ENCODE measurements around the gene FRMD5. TPM values are rescaled to one million over a fixed set of nuclear protein-coding genes. Genes with fewer than 3 reads are reported as not detected.

The FRMD5 gene
- total RNA-seq, 4 donors from 2014 or later: 0.13 to 0.37 (median 0.24) TPM; not detected in 1

- no peak for ATAC-seq (ENCODE audit: low FRiP score)
- DNase-seq (ENCODE audit: low spot score): no peak
- no peak for TF ChIP-seq CTCF (IDR thresholded peaks at IDR 0.05)
These were observed 125.6 kb downstream of the FRMD5 start for GRCh38 chr15:44069489-44069888.

GRCh38 chr15:44068347-44068746 lies 126.7 kb downstream of the FRMD5 start:
- no peak for TF ChIP-seq CTCF (IDR thresholded peaks at IDR 0.05)
- ATAC-seq (ENCODE audit: low FRiP score) (no peak), DNase-seq (ENCODE audit: low spot score) (no peak)

GRCh38 chr15:44066211-44066827 lies 128.8 kb downstream of the FRMD5 start:
- peak in 1 of 3 donors; percentile 21 for TF ChIP-seq CTCF (IDR thresholded peaks at IDR 0.05)
- ATAC-seq (ENCODE audit: low FRiP score): no peak
- DNase-seq (ENCODE audit: low spot score): peak; percentile 48

- DNase-seq (ENCODE audit: low spot score) (no peak), ATAC-seq (ENCODE audit: low FRiP score) (no peak)
- TF ChIP-seq CTCF (IDR thresholded peaks at IDR 0.05): no peak
These were observed 130.4 kb downstream of the FRMD5 start for GRCh38 chr15:44064706-44065105.

- no peak for ATAC-seq (ENCODE audit: low FRiP score)
- DNase-seq (ENCODE audit: low spot score): no peak
- no peak for TF ChIP-seq CTCF (IDR thresholded peaks at IDR 0.05)
These were observed 136.9 kb downstream of the FRMD5 start for GRCh38 chr15:44058126-44058525.

- DNase-seq (ENCODE audit: low spot score): no peak
- no peak for TF ChIP-seq CTCF (IDR thresholded peaks at IDR 0.05)
- ATAC-seq (ENCODE audit: low FRiP score): no peak
These were observed 149.4 kb downstream of the FRMD5 start for GRCh38 chr15:44045661-44046060.

GRCh38 chr15:44045217-44045616 lies 149.9 kb downstream of the FRMD5 start:
- ATAC-seq (ENCODE audit: low FRiP score) (no peak), DNase-seq (ENCODE audit: low spot score) (no peak)
- no peak for TF ChIP-seq CTCF (IDR thresholded peaks at IDR 0.05)

Measured in omental fat pad (tissue), 4 donors.